GM19395 (cell line): ENCODE results near the gene MPP1.
A peak's percentile ranks its signal among the peaks of the same experiment; 100 is the strongest.

Experiments used
- ATAC-seq: cut with Tn5 transposase; IDR thresholded peaks from one replicate; pipeline ENCODE4 v1.9.1; 2021; ENCODE audit warnings: mild to moderate bottlenecking, moderate library complexity; ENCODE audit not compliant: unreplicated experiment

Gene MPP1

DNA sequence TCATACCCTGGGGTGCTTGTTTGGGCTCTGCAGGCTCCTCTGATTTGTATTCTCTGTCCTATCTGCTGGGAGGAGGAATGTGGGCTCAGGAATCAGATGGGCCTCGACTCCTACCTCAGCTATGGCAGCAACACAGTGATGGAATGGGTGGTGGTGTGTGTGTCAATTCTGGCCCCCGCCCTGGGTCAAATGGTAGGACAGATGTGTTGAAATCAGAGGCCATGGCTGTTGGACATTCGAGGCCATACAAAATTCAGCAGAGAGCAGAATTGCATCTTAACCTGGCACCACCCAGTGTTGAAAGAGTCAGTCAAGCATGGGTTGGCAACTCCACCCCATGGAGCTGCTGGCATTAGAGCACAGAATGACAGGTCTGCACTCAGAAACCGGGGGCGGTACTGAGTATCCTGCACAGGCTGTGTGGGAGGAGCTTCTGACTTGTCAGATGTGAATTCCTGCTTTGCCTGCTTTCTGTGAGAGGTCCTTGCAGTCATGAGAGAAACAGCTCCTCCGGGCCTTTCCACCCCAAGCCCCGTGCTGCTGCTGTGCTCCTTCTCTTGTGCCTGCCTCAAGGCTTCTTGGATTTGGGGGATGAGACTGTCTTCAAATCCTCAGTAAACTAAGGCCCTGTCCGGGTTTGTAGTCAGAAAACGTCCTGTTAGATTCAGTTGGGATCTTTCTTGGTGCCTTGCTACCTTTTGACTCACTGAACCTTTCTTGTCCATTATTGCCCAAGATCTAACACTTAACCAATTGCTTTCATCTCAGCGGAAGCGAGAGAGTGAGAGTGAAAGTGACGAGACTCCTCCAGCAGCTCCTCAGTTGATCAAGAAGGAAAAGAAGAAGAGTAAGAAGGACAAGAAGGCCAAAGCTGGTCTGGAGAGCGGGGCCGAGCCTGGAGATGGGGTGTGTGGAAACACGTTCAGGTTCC is 29.6 kb downstream of the MPP1 start:
- ATAC-seq, result no peak

DNA sequence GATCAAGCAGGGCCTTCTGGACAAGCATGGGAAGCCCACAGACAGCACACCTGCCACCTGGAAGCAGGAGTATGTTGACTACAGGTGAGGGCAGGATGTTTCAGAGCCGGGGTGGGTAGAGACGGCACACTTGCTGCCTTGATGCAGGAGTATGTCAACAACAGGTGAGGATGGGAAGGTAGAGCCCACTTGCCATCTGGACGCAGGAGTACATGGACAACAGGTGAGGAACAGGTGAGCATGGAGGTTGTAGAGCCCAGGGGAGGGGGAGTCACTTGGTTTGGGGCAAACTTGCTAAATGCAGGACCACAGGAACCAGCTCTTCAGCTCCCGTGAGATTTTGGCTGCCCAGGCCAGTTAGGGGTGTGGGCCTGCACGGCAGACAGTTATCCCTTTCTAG is 30.7 kb downstream of the MPP1 start:
- no peak for ATAC-seq

DNA sequence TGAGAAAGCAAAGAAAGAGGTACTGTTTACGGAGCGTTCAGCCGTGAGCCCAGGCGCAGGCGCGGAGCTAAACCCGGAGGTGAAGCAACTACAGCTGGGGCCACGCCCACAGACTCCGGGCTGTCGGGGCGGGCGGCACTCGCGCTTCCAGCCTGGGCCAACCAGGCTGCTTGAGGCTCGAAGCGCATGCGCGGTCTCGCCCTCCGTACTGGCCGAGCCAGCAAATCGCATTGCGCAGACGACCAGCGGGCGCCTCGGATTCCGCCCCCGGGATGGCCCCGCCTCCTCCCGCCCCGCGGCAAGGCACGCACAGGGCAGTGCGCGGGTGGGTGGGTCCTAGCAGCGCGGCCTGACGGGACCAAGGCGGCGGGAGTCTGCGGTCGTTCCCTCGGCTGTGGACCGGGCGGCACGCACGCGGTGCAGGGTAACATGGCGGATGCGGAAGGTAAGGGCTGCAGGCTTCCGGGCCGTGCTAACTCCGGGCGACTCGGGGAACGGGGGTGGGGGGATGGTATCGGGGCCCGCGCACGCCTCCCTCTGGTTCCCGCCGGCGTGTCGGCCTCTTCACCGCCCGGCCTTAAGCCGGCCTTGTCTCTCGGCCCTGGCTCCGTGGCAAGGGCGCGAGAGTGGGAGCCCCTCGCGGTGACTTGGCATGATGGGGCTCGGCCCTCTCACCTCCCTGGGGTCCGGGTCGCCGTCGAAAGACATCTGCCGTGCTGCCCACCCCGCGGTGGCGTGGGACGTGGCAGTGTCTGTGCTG is 42.6 kb downstream of the MPP1 start, which contains the start of gene DKC1:
TSS of gene DKC1 (plus strand) at position 328 of the 760 bp plus-strand sequence. CDS start at position 430, 102 bp downstream.
- ATAC-seq, result peak; percentile 78

DNA sequence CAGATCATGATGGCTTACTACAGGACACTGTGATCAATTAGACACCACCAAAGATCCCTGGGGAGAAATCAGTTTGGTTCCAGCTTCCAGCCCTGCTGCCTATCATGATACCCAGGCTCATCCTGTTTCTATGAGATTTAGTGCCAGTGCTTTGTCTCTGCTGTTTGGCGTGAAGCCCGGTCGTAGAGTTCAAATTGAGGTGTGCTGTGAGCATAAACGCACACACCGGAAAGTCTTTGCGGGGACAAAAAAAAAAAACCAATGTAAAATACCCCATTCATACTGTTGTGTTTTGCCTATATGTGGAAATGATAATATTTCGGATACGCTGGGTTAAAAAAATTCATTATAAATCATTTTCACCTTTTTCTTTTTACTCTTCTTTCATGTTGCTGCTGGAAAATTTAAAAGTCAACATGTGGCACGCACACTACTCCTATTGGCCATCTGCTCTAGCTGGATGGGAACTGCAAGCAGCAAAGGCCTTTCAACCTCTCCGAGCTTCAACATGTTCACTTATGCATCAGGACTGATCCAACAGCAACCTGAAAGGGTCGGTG is 43.2 kb downstream of the MPP1 start:
- ATAC-seq, result no peak

DNA sequence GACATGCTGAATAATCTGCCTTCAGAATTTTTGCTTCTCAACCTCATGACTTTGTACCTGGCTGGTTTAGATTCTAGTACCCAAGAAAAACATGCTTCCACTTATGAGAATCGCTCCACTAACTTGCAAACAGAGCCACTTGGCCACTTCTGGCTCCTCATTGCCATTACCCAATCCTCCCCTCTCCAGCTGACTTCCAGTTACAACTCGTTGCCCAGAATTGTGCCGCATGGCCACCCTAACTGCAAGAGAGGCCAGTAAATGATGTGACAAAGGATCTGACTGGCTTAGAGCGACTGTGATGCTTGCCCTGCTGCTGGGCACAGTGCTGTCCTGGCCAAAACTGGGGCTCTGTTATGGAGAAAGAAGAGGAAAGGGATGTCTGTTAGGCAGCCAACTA is 46.6 kb downstream of the MPP1 start:
- ATAC-seq, result no peak

DNA sequence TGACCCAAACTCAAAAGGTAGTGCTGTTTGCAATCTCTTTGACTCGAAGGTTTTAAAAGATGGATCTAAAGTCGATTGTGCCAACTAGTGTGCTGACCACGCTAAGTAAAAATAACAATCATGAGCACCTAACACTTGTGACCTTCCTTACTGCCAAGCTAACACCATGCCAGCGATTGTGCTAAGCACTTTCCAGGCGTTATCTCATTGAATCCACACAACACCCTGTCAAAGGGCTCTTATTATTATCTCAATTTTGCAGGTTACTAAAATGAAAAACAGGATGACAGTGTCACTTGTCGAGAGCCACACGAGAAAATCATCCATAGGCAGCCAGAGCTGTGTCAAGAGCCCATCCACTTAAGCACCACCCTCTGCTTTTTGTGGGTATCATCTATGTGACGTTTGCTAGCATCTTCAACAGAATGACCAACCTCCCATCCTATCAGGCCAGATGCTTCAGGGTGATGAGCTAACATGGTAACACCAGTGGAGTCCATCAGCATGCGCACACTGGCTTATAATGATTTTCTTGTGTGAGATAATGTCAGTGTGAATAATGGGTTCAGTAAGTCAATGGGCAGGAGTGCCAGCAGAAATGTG is 53.5 kb downstream of the MPP1 start:
- no peak for ATAC-seq

DNA sequence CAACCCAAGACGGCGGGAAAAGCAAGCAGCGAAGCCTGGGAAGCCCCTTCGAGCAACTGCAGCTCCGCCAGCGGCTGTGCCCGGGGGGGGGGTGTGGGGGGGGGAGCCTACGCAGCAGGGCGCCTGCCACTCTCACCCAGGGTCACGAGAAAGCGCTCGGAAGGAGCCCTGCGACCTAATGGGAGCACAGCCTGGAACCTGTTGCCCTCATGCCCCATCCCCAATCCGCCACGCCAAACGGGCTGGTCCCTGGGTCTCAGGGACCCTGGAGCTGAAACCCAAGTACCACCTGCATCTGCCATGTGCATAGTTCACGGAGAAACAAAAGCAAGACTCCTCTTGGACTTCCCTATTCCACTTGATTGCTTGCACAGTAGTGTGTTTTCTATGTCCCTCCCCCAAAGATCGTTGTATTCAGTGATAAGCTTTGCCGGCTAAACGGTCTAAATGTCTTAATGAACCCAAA is 54.0 kb downstream of the MPP1 start:
- ATAC-seq, result peak; percentile 3

DNA sequence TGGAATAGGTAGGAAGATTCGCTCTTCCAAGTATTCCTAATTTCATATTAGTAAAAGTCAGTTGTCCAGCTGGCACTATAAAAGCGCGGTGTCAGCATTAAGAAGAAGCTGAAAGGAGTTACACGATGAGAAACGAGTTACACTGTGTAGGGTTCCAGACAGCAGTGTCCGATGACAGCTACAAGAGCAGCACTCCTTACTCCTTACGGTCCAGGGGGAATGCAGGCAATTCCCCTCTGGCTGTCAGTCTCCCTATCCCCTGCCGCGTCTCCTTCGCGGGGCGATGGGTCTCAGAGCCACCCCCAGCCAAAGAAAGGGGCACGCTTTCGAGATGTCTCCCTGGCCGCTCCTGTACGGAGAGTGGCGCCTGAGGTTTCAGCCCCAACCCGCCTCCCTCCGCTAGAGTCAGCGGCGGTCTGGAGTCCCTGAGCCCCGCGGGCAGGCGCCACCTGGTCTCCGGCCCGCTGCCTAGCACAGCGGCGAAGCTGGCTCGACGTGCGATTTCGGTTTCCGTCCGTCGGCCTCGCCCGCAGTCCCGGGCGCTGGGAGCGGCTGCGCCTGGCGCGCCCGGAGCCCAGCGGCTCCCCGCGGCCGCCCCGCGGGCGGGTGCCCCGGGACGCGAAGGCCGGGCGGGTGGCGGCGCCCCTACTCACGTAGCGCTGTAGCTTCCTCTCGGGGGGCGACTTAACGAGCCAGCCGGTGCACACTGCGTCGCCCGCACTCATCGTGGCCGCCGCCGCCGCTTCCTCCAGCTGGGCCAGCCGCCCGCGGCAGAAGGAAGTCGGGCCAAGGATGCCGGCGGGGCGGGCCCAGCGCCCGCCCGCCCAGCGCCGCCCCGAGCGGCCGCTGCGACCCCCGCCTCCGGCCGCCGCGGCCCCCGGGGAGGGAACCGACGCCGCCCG is 54.7 kb downstream of the MPP1 start, which contains the start of gene GAB3:
TSS of gene GAB3 (minus strand) at position 777 of the 902 bp plus-strand sequence. CDS start at position 725, 52 bp downstream.
- ATAC-seq, result peak; percentile 64

DNA sequence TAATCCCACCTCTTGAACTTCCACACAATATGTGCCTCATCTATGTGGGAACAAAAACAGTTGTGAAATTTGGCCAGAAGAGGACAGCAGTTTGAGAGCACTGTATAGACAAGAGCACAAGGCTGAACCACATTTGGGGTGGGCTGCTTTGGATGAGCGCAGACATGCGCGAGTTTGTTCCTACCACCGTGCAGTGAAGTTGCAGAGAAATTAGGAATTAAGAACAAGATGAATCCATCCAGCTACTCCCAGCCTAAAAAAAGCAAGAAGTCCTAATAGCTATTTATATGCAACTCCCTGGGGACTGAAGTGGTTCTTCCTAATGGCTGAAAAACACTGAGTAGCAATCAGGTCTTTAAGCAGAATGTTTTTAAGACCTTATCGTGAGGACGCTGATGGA is 55.4 kb downstream of the MPP1 start:
- no peak for ATAC-seq

DNA sequence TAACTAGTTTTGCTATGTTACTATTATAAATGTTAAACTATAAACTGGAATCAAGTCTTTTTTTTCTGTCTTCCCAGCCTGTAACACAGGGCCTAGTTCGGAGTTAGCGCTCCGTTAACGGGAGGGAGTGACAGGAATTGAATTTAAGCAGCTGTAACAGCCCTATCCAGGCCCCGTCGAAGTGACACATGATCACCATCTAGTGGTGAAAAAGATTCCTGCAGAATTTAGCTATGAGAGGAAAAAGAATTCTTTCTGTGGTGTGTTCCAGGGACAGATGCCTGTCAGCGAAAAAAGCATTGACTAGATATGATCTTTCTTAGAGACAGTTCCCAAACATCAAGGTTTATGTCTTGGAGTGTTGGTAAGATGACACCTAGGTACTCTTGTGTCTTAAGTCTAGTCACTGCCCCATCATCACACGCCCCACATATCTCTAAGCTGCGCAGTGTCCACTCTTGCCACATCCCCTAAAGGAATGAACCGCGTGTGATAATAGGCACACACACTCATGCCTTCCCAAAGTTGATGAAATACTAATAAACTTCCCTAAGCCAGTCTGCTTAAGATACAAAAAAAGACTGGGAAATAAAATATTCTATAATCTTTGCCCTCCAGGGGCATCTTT is 56.5 kb downstream of the MPP1 start:
- peak; percentile 61 for ATAC-seq

DNA sequence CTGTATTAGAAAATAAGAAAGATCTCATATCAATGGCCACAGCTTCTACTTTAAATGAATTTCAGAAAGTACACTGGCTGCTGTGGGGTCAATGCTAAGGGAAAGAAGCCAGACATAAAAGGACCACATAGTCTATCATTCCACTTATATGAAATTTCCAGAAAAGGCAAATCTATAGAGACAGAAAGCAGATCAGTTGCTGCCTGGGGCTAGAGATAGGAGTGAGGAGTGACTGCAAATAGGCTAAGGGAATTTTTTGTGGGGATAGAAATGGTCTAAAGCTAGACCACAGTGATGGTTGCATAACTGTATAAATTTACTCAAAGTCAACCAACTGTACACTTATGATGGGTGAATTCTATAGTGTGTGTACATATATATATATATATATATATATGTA is 62.7 kb downstream of the MPP1 start:
- no peak for ATAC-seq

DNA sequence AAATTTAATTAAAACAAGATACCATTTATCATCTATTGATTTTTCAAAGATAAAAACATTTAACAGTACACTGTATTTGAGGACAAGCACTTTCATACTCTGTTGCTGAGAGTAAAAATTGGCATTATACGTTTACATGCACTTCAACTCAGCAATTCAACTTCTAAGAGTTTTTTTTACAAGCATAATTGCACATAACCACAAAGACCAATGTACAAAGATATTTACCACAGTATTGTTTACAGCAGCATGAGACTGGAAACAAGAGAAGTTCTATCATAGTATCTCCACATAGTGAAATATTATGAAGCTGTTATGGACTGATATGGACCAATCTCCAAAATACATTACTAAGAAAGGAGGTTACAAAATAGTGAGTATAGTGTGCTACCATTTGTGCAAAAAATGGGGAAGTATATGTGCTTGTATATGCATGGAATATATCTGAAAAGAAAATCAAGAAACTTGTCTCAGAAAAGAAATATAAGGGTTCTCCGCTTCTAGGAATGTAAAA is 65.3 kb downstream of the MPP1 start:
- no peak for ATAC-seq

DNA sequence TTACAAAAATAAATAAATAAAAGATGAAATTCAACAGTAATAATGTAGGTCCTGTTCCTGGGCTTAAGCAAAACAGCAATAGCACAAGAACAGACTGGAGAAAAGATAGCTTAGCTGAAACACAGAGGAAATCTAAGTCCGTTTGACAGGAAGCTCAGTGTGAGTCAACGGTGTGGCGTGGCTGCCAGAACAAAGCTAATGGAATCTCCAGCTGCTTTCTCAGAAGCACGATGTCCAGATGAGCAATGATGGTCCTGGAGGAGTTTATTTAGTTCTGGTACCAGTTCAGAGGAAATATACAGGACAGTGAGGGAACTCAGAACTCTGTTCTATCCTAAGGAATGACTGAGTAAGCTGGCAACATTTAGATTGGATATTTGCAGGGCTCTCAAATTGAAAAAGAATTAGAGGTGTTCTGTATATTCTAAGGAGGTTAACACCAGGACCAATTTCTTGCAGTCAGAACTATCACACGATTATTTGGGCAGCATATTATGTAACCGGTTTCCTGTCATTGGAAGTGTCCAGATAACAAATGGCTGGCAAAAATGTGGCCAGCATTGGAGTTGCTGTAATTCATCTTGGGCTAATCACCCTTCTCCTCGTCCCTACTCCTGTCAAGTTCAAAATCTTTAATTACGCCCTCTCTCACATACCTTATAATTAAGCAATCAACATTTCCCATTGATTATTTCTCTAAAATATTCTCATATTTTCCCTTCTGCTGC is 67.1 kb downstream of the MPP1 start:
- no peak for ATAC-seq

DNA sequence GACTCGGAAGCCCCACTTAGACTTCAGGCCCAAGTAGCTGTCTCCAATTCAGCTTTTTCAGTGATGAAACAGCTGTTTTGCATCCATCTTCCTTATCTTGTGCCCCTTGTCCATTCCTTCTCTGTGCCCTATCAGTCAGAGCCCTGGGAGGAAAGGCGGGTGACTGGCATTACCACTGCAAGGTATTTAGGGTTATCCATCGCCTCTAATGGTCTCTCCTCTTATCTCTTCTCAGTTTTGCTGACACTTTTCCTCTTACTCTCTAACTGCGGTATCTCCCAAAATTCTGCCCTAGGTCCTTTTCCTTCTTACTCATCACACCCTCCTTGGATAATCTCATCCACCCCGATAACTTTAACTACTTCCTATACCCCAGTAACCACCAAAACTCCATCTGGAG is 68.1 kb downstream of the MPP1 start:
- ATAC-seq, result no peak

DNA sequence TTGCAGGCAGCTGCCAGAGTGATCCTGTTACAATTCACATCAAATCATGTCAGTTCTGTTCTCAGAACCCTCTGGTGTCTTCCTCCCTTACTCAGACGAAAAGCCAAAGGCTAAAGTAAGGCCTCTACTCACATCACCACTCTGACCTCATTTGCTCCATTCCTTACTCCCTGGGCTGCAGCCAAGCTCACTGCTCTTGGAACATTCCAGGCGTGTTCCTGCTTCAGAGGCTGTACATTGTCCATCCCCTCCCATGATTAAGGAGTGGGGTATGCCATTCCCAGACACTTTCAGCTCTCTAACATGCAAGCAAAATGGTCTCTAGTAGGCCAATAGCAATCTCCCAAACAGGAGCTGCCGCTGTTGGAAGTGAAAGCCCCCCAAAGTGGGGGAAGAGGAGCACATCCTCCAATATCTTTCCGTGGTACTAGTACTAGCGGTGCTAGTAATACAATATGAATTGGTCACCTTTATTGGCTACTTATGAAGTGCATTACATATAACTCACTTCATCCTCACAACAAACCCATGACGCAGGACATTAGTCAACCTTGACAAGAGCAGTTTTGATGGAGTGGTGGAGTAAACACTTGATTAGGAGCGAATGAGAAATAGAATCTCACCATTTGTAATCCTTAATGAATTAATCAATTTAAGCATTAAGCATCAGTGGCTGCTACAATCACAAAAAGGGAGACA is 69.4 kb downstream of the MPP1 start:
- ATAC-seq, result no peak

DNA sequence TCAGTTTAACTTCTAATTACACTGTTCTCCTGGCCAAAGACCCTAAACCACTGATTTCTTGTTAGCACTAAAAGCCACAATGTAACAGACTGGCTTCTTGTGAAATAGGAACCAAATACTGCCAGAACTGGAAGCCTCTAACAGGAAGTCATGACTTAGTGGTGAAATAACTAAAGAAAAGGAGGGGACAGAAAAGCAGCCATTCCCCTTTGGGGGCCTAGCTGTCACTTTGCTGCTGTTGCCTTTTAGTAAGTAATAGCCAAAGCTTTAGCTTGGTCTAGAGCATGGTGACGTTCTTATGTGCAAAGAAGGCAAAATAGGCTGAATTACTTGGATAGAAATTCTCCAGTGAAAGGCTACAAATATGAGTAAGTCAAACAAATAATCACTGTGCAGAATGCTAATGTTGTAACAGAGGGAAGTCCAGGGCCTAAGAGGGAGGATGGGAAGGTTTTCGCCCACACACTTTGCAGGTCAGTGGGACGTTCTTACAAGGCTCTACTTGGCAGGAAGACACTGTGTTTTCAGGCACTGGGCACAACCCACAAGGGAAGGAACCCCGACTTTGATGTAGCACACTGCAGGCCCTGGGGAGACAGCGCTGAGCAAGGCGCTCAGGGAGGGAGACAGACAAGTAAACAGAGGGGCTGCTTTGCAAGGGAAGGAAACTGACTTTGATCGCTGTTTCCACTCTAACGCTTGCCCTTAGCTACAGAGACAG is 71.1 kb downstream of the MPP1 start:
- ATAC-seq, result peak; percentile 51

DNA sequence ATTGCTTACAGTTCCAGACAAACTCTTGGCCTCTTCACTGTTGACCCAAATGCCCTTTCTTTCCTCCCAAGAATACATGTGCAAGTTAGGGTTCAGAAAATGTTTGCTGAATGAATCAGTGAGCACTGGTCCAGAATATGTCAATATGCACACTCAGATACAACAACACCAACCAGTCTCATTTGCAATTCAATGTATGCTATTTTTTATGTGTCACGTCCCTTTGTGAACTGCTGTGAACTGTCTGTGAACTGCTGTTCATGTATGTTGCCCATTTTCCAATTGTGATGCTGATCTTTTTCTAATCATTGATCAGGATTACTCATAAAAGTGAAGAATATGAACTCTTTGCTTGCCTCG is 72.2 kb downstream of the MPP1 start:
- no peak for ATAC-seq
